HPDE6-E6E7 (cell line): ENCODE measurements around the gene SF3A1.

Experiments used
- DNase-seq: peaks from one replicate; pipeline ENCODE4 v3.0.0; 2011; ENCODE audit warnings: missing footprints; ENCODE audit errors: extremely low spot score

Gene SF3A1

GRCh38 chr22:30324014-30324730 lies 32.5 kb downstream of the SF3A1 start:
- DNase-seq = no peak

DNA sequence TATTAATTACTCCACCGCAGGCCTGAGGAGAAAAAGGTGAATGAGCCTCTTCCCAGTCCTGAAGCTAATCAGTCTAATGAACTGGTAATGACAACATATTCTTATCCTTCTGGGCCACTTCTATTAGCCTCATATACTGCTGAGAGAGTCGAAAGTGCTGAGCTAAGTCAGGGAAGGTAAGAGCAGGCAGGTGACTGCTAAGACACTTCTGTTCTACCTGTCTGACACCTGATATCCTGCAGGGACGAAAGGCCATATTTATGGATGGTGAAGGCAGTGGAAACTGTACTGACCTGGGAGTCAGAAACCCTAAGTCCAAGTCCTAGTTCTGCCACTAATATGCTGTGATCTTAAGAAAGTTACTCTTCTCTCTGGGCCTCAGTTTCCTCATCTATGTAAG lies 33.4 kb downstream of the SF3A1 start:
- no peak for DNase-seq

DNA sequence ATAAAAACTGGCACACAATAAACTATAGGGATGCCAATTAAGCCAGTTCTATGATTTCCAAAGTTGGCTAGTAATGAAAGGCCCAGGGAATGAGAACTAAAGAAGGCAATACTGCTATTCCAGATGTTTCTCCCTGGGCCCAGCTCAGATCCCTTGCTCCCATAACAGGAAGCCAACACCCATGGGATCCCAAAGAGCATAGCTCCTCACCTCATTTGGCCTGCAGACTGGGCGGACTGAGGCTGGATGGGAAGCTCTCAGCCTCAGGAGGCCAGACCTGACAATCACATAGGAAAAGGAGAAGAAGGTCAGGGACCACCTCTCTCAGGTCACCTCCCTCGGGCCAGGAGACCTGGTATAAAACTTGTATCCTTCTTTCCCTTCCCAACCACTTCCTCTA lies 35.2 kb downstream of the SF3A1 start:
- no peak for DNase-seq

GRCh38 chr22:30320021-30320556 lies 36.6 kb downstream of the SF3A1 start:
- no peak for DNase-seq

GRCh38 chr22:30318799-30319419 lies 37.8 kb downstream of the SF3A1 start:
- DNase-seq = no peak

GRCh38 chr22:30317778-30318177 lies 38.9 kb downstream of the SF3A1 start:
- DNase-seq = no peak

GRCh38 chr22:30315962-30316576 lies 40.6 kb downstream of the SF3A1 start:
- DNase-seq = no peak

DNA sequence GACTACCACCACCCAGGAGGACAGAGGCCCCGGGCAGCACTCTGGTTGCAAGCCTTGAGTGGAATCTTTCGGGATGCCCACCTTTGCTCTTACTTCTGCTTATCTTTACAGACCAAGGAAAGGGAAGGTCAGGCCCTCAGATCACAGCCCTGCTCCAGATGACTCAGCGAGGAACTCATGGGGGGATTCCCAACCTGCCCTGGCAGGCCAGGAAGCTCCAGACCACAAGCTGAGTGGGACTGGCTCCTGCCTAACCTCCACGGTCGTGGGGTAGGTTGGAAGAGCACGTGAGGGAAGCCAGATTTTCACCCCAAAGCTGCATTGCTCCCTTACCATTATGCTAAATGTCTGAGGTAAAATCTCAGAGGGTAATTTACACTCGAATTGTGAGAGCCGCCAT lies 41.8 kb downstream of the SF3A1 start:
- DNase-seq = no peak

- DNase-seq = no peak
Observed at GRCh38 chr22:30313527-30314363, 42.9 kb downstream of the SF3A1 start.

DNA sequence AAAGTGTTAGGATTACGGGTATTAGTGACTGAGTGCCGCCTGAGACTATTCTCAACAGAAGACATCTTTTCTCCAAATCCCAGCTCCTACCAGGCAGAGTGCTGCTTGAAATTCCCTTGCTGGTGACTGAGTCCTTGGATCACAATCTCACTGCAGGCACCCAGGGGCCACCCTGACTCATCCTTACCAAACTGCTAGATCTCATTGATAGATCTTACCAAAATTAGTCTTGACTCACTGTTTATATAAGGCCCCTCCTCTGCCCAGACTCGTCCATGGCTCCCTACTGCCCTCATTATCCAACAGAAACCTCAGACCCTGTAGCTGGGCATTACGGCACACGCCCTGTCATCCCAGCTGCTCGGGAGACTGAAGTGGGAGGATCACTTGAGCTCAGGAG lies 44.6 kb downstream of the SF3A1 start:
- DNase-seq = peak; percentile 84

- DNase-seq = no peak
Observed at GRCh38 chr22:30310881-30311771, 45.6 kb downstream of the SF3A1 start.

GRCh38 chr22:30309951-30310741 lies 46.5 kb downstream of the SF3A1 start:
- DNase-seq = no peak

GRCh38 chr22:30308518-30309230 lies 48.0 kb downstream of the SF3A1 start:
- no peak for DNase-seq

DNA sequence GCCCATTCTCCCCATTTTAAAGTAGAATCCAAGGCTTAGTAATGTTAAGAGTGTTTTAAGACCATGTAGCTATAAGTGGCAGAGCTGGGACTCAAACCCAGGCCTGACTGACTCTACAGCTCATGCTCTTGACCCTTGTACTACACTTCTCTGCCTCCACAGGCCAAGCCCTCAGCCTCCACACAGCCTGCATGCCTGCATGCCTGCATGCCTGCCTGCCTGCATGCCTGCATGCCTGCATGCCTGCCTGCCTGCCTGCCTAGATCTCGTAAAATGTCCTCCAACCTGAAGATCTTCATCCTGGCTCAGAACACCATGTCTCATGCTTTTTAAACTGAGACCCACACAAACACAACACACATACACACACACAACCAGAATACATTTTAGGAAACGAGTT lies 48.6 kb downstream of the SF3A1 start:
- DNase-seq = no peak

- DNase-seq = no peak
Observed at GRCh38 chr22:30307041-30307574, 49.6 kb downstream of the SF3A1 start.

GRCh38 chr22:30306627-30307011 lies 50.1 kb downstream of the SF3A1 start:
- DNase-seq = no peak

DNA sequence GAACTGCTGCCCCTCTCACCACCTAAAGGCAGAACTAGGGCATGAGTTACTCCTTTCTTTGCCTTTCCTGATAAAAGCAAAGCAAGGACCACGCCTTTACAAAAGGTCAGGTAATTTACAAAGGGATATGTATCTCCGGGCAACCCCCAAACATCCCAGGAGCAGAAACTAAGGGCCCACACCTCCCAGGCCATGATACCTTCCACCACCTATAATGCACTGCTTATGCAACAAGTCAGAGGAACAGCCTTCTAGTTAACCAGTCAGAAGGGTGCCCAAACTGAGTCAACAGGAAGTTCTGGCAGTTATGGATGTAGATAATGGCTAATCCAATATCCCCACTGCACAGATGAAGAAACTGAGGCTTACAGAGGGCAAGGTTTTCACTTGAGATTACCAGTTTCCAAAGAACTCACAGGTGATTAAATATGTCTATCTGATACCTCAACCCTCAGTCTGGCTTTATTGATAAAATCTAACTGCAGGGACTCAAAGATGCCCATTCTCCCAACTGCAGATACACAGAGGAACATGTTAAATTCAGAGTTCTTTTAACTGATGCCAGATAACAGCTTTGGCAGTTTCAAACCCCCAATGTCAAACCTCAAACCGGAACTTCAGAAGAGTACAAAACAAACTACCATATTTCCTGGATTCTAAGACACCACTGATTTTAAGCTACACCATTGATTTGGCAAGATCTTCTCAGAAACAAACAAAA lies 50.6 kb downstream of the SF3A1 start:
- DNase-seq = no peak

DNA sequence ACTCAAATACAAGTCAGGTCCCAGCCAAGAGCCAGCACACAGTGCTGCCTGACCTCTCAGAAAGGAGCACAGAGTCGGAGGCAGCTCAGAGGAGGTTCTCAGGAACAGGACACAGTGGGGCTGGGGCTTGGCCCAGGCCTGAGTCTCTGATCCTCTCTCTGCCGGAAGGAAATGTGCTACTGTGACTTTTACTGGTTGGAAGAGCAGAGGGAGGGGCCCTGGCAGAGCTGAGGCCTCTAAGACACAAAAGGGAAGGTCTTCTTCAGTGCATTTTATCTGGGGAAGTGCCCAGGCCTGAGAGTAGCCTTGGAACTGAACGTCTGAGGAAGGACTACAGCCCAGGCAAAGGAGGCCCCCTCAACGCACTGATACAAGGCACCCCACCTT lies 51.2 kb downstream of the SF3A1 start:
- no peak for DNase-seq
